ENCODE data around the gene SAMHD1. TPM values are rescaled to one million over a fixed set of nuclear protein-coding genes. Genes with fewer than 3 reads are reported as not detected.

The SAMHD1 gene
- total and polyA plus RNA-seq, 9 of the 15 experiments (the other 6 are each of a cell fraction or from before 2014, with no cell fraction given), result 6.8 to 20.4 (median 14.8) TPM

DNA sequence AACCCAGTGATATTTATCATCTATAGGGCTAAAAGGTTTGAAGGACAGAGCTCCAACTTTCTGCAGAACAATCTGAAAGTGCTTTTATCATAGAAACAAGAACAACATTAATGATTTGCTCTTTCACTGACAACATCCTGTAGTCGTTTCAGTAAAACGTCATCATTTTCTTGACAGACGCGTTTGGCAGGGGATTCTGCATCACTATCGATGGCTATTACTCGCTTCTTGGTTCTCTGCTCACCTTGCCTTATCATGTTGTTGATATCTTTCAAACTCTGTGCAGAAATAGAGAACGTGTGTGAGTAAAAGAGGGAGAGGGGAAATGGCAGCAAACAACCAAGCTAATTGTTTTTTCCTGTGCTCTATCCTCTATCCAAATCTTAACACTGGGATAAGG is 47.1 kb upstream of the SAMHD1 start:
- no peak overlapping the region for H3K4me3 ChIP-seq
- H3K79me2 ChIP-seq (ENCODE audit: control insufficient read depth, insufficient read depth, low read length), result no peaks in the 10 kb centered on the region
- no peaks in the 10 kb centered on the region for H3K27me3 ChIP-seq (ENCODE audit: control insufficient read depth in 2 of 2, insufficient read depth in 2 of 2, low read length in 2 of 2)
- H3K9me3 ChIP-seq (replicated peaks; ENCODE audit: control insufficient read depth, insufficient read depth, low read depth, low read length), result peaks cover 5% of the 10 kb centered on the region; the same call in 1 of the 2 replicates
- no peak overlapping the region for H3K4me2 ChIP-seq (ENCODE audit: insufficient read depth, low read length)
- no peak overlapping the region for H3K27ac ChIP-seq (ENCODE audit: extremely low read depth, low read depth, low read length)
- intact Hi-C loops (cut with micrococcal nuclease) (no loop called here), in situ Hi-C loops (cut with MboI) (no loop called here)
- TF ChIP-seq BCL6 (CRISPR knock-in tag; IDR thresholded peaks at IDR 0.05) (no peak), ZNF57 (CRISPR knock-in tag; IDR thresholded peaks at IDR 0.05) (no peak), PURB (CRISPR knock-in tag; IDR thresholded peaks at IDR 0.05; ENCODE audit: low read depth) (no peak), ZNF589 (CRISPR knock-in tag; IDR thresholded peaks at IDR 0.05; ENCODE audit: low read depth) (no peak), BCOR (IDR thresholded peaks at IDR 0.05) (no peak), ZBTB34 (CRISPR knock-in tag; IDR thresholded peaks at IDR 0.05) (no peak), RBBP5 (IDR thresholded peaks at IDR 0.05; ENCODE audit: borderline replicate concordance, insufficient read depth, low read length, poor library complexity, severe bottlenecking) (no peak), ZC3H4 (CRISPR knock-in tag; IDR thresholded peaks at IDR 0.05; ENCODE audit: borderline replicate concordance) (no peak), ATF2 (CRISPR knock-in tag; IDR thresholded peaks at IDR 0.05) (no peak), POLR2H (tag; IDR thresholded peaks at IDR 0.05; ENCODE audit: low read depth) (no peak), SREBF1 (IDR thresholded peaks at IDR 0.05; ENCODE audit: borderline replicate concordance, low read depth, low read length) (no peak), ZNF184 (CRISPR knock-in tag; IDR thresholded peaks at IDR 0.05) (no peak), MTF1 (CRISPR knock-in tag; IDR thresholded peaks at IDR 0.05; ENCODE audit: borderline replicate concordance) (no peak), RB1 (IDR thresholded peaks at IDR 0.05; ENCODE audit: low read depth) (no peak), SMARCB1 (IDR thresholded peaks at IDR 0.05; ENCODE audit: insufficient read length, low read depth) (no peak), POLR2AphosphoS5 (IDR thresholded peaks at IDR 0.05; ENCODE audit: control insufficient read depth, insufficient read depth, low read depth, low read length) (no peak), CBFA2T2 (conservative IDR thresholded peaks at IDR 0.05) (no peak)
- TF ChIP-seq, protein P1, sequence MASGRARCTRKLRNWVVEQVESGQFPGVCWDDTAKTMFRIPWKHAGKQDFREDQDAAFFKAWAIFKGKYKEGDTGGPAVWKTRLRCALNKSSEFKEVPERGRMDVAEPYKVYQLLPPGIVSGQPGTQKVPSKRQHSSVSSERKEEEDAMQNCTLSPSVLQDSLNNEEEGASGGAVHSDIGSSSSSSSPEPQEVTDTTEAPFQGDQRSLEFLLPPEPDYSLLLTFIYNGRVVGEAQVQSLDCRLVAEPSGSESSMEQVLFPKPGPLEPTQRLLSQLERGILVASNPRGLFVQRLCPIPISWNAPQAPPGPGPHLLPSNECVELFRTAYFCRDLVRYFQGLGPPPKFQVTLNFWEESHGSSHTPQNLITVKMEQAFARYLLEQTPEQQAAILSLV (tag; IDR thresholded peaks at IDR 0.05), result no peak
- FAIRE-seq (no peak), ATAC-seq (no peak), DNase-seq (ENCODE audit: extremely low read depth in 1 of 4, low spot score in 3 of 4) (no peak)
- 91% methylated on average over 7 of the region's 7 CpGs for WGBS (ENCODE audit: insufficient coverage, low coverage, missing lambda C conversion rate)
- H3K9me1 ChIP-seq (ENCODE audit: control insufficient read depth, insufficient read depth, low read length), result no peaks in the 10 kb centered on the region
- no peaks in the 10 kb centered on the region for H3K4me1 ChIP-seq (replicated peaks in 1 of 2; ENCODE audit: control insufficient read depth in 2 of 2, insufficient read depth in 2 of 2, low read length in 2 of 2)
- H3K36me3 ChIP-seq (ENCODE audit: control insufficient read depth, insufficient read depth, low read length), result peaks cover 46% of the 10 kb centered on the region
- CTCF ChIA-PET (ENCODE audit: low intra/inter-chr PET ratio), result no interaction called here
- no peaks in the 10 kb centered on the region for H4K20me1 ChIP-seq (replicated peaks; ENCODE audit: control insufficient read depth, insufficient read depth, low read length)
- POLR2A ChIA-PET, result interaction anchor here (0.6 kb wide), 1 partner anchor 222 kb away, joined by 4 read pairs; no protein-coding TSS in a partner anchor
- H2AFZ ChIP-seq (ENCODE audit: low read depth, low read length), result no peak overlapping the region
- no peak overlapping the region for H3K9ac ChIP-seq (ENCODE audit: insufficient read depth in 1 of 2, low read depth in 2 of 2, low read length in 2 of 2)
- BruUV-seq (replicated peaks), result no TSS peak

All from K562 (cell line).